Choroid plexus epithelial cell (primary cell): Measurements from ENCODE around the gene MERTK.
"Not testable (repeated sequence)": the region's sequence is repeated elsewhere in the genome, so short reads cannot be mapped to it uniquely, and the experiment has no call there.

ENCODE experiments used
- DNase-seq: peaks from one replicate; pipeline ENCODE4 v3.0.0-alpha.2; 2010; ENCODE audit warnings: low read depth
- H3K4me3 ChIP-seq: 2 replicates; pipeline ENCODE4 v1.5.1; 2011; ENCODE audit warnings: low read depth, mild to moderate bottlenecking, control low read depth, low read length, moderate library complexity
- TF ChIP-seq, protein P1 (sequence below): conservative IDR thresholded peaks from 2 replicates; pipeline ENCODE4 v1.5.1; 2011; ENCODE audit warnings: low read depth, mild to moderate bottlenecking, control low read depth, inconsistent platforms, low read length, moderate library complexity

MERTK gene

DNA sequence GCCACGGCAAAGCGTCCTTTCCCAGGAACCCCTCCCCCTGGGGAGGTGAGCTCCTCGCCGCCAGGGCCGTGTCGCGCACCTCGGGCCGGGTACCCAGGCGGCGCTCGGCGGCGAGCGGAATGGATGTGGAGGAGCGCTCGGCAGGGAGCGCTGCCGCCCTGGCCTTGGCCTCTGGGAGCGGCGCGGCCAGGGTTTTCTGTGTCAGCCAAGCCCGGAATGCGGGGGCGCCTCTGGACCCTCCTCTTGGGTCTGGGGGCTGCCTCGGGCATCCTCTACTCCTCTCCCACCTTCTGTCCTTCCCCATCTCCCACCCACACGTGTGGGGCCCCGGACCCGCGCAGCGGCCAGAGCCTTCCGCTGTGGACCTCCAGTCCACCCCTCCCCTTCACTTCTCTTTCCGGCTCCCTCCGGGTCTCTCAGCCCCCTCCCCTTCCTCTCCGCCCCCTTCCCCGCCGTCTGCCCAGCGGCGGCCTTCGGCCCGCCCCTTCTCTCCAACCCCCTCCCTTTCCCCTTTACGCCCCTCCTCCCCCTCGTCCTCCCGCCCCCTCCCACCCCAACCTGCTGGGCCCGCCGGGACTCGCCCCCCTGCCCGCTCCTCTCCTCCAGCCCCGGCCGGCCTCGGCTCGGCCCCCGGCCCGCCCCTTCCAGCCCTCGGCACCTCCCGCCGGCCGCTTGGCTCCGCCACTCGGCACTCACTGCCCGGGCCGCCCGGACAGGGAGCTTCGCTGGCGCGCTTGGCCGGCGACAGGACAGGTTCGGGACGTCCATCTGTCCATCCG lies at the start of gene MERTK:
TSS of gene MERTK (plus strand) at position 684 of the 779 bp plus-strand sequence. CDS start 129 bp downstream, outside the sequence.
- TF ChIP-seq, protein P1, sequence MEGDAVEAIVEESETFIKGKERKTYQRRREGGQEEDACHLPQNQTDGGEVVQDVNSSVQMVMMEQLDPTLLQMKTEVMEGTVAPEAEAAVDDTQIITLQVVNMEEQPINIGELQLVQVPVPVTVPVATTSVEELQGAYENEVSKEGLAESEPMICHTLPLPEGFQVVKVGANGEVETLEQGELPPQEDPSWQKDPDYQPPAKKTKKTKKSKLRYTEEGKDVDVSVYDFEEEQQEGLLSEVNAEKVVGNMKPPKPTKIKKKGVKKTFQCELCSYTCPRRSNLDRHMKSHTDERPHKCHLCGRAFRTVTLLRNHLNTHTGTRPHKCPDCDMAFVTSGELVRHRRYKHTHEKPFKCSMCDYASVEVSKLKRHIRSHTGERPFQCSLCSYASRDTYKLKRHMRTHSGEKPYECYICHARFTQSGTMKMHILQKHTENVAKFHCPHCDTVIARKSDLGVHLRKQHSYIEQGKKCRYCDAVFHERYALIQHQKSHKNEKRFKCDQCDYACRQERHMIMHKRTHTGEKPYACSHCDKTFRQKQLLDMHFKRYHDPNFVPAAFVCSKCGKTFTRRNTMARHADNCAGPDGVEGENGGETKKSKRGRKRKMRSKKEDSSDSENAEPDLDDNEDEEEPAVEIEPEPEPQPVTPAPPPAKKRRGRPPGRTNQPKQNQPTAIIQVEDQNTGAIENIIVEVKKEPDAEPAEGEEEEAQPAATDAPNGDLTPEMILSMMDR, result peak; percentile 49
- DNase-seq, result peak; percentile 47
- H3K4me3 ChIP-seq, result peak within 1 kb of the TSS; percentile 64

DNA sequence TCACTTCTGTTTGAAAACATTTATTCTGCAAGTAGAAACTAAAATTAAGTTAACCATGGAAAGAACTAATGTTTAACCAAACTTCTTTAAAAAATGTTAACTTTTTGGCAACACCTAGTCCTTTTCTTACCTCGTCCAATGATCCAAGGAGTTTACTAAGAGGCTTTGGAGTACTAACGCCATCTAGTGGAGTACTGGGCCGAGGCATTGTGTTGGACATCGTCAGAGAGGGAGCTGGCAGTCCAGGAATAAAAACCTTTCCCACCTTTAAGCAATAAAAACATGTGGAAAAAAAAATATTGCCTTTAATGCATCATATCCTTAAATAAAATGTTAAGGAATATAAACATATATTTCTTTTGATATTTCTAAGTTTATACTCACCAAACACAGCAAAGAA lies 47.8 kb upstream of the MERTK start:
- not testable (repeated sequence) for H3K4me3 ChIP-seq
- DNase-seq, result peak; percentile 67
- TF ChIP-seq, protein P1, result peak; percentile 51

DNA sequence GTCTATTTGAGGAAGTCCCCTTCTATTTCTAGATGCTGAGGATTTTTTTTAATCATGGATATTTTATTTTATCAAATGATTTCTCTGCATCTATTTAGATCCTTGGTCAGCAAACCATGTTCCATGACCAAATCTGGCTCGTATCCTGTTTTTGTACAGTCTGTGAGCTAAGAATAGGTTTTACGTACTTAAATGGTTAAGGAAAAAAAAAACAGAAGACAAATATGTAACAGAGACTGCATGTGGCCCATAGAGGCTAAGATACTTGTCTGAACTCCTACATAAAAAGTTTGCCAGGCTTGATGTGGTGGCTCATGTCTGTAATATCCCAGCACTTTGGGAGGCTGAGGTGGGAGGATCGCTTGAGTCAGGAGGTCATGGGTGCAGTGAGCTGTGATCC lies 45.9 kb upstream of the MERTK start:
- peak; percentile 33 for DNase-seq
- not testable (repeated sequence) for H3K4me3 ChIP-seq

DNA sequence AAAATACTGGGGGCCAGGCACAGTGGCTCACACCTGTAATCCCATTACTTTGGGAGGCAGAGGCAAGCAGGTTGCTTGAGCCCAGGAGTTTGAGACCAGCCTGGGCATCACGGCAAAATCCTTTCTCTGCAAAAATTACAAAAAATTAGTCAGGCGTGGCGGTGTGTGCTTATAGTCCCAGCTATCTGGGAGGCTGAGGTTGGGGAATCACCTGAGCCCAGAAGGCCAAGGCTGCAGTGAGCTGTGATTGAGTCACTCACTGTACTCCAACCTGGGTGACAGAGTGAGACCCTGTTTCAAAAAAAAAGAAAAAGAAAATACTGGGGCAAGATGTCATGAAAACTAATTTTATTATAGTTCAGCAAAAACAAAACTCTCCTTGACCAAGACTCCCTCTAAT lies 38.4 kb upstream of the MERTK start:
- H3K4me3 ChIP-seq, DNase-seq: not testable (repeated sequence)

DNA sequence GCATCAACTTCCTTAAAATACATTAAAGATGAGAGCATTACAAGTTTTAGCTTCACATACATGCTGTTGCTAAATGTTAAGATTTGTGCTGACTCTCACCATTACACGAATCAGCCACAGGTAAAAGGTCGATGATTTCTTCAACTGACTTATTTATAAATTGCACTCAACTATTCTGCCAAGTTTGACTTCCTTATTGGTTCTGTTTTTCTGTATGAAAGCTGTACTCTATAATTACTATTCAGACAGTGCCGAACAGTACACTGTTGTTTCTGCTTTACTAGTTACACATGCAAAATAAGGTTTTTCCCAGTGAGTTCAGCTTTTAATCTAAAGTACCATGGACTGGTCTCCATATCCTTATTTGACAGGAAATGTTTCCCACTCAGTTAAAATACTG lies 33.3 kb upstream of the MERTK start:
- H3K4me3 ChIP-seq, DNase-seq: not testable (repeated sequence)

DNA sequence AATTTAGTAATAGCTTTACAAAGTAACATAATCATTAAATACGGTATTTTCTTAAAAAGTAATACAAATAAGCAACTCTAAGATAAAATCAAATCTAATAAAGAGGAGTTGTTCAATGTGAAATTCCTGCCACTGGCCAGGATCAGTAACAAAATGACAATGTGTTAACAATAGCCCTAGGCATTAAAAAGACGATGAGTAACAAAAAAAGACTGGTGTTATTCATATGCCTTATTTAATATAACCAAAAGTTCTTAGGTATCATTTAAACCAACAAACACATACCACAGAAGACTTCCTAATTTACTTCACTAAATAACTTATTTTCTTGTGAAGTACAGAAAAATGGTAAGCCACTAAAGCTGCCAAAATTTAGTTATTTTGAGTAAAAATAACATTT lies 25.6 kb upstream of the MERTK start:
- DNase-seq, H3K4me3 ChIP-seq: not testable (repeated sequence)

DNA sequence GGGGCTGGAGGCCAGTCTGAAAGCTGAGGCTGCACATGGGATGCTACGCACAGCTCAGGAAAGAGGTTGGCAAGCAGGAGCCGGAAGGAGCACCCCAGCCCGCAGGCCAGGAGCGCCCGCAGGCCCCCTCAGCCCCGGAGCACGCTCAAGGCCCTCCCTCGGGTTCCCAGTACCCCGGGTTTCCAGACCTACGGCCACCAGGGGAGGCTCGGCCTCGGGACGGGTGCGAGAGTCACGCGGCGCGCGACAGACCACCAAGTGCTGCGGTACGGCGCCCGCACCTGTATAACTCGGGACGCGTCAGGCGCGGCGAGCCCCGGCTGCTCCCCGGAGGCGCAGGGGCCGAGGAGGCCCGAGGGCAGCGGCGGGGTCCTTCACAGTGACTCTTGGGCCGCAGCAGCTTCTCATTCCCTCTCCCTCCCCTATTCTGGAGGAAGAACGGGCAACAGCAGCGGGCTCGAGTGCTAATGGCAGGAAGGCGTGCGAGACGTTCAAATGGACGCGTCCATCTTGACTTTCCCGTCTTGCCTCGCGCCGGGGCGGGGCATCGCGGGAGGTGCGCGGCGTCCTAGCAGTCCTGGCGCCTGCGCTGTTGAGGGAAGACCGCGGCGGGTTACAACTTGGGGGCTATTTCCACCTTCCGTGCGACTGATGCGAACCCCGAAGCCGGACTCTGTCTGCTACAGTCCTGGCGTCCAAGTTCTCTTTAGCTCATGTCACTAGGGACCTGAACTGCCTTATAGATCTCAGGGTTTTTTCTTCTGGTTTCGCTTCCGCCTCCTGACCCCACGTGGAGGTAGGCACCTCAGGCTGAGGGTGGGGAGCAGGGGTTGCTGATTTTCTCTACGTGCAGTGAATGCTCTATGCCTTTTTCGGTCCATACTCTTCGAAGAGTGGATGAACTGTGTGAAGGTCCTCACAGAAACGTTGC lies 14.5 kb upstream of the MERTK start, which contains the start of gene ANAPC1:
TSS of gene ANAPC1 (minus strand) at position 533 of the 931 bp plus-strand sequence. CDS start 3,368 bp downstream, outside the sequence.
- TF ChIP-seq, protein P1, result no peak
- H3K4me3 ChIP-seq, result peak within 1 kb of the TSS; percentile 97
- DNase-seq, result peak; percentile 83

DNA sequence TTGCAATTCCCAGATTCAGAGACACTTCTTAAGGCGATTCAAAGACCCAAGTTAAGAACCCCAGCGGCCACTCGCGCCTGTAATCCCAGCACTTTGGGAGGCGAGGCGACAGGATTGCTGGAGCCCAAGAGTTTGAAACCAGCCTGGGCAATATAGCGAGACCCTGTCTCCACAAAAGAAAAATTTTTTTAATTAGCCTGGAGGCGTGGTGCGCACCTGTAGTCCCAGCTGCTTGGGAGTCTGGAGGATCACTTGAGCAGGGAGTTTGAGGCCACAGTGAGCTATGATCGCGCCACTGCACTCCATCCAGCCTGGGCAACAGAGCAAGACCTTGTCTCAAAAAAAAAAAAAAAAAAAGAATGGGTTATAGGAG lies 13.8 kb upstream of the MERTK start:
- no peak for DNase-seq
- TF ChIP-seq, protein P1, result peak; percentile 13
- peak overlapping the region; percentile 97 for H3K4me3 ChIP-seq

DNA sequence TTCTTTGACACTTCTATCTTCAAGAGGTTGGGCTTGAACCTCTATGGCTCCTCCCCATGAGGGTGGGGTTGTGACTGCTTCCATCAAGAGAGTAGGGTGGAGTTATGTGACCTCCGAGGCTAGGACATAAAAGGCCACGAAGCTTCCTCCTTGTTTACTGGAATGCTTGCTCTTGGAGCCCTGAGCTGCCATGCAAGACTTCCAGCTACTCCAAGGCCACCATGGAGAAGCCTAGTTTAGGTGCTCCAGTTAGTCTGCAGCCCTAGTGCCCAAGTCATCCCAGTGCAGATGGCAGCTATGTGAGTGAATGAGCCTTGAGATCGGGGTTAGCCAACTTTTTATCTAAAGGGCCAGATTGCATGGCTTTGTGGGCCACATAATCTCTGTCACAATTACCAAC lies 2.4 kb upstream of the MERTK start:
- DNase-seq, result no peak
- TF ChIP-seq, protein P1, result no peak

More for the DNA sequence above, 2.4 kb upstream of the MERTK start:
- no peak overlapping the region for H3K4me3 ChIP-seq
